Transverse colon (tissue), 4 donors: ENCODE measurements around the gene GOLM1.

Source experiments
- EP300 ChIP-seq: sonication (generic); formaldehyde crosslinking; IDR thresholded peaks from one replicate; pipeline ENCODE4 v1.6.1; 2017; ENCODE audit warnings: antibody characterized with exemption, low read depth
- POLR2A ChIP-seq: fragments of 450-650 bp; IDR thresholded peaks from one replicate; pipeline ENCODE4 v1.6.1; 2016; ENCODE audit warnings: antibody characterized with exemption, mild to moderate bottlenecking, moderate library complexity
- POLR2AphosphoS5 ChIP-seq, 3 donors: sonication (generic); formaldehyde crosslinking; IDR thresholded peaks; one replicate each; pipeline ENCODE4 v1.6.1; 2016; ENCODE audit warnings: antibody characterized with exemption in 3 of 3
- TF ChIP-seq, protein P1 (sequence below), 5 experiments: fragments of 200-600 bp in 3 of 5; fragments of 450-650 bp in 2 of 5; sonication (generic) in 3 of 5; IDR thresholded peaks; 1 replicate in 2 of 5; 2 replicates in 3 of 5; pipeline ENCODE4 v1.5.1; 2016 to 2017; ENCODE audit warnings: antibody characterized with exemption in 5 of 5, inconsistent platforms in 3 of 5, mild to moderate bottlenecking in 2 of 5, moderate library complexity in 1 of 5

DNA sequence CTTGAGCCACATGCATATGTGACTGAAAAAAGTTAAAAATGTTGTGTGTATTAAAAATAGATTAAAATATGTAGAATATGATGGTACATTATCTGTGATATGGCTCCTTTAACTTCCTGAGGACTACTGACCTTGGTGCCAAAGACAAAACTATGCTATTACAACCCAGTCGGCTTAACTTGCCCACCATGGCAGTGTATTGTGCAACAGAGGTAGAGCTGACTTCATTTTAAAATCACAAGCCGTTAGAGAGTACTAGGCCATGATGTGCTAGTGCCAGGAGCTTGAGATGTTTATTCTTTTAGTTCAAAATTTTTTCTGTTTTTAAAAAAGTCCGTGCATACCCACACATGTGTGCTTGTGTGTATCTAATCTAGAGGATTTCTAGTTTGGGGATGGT is 112.1 kb downstream of the GOLM1 start:
- TF ChIP-seq POLR2A (no peak), POLR2AphosphoS5 (IDR thresholded peaks at IDR 0.05) (no peak), EP300 (no peak)
- TF ChIP-seq, protein P1, sequence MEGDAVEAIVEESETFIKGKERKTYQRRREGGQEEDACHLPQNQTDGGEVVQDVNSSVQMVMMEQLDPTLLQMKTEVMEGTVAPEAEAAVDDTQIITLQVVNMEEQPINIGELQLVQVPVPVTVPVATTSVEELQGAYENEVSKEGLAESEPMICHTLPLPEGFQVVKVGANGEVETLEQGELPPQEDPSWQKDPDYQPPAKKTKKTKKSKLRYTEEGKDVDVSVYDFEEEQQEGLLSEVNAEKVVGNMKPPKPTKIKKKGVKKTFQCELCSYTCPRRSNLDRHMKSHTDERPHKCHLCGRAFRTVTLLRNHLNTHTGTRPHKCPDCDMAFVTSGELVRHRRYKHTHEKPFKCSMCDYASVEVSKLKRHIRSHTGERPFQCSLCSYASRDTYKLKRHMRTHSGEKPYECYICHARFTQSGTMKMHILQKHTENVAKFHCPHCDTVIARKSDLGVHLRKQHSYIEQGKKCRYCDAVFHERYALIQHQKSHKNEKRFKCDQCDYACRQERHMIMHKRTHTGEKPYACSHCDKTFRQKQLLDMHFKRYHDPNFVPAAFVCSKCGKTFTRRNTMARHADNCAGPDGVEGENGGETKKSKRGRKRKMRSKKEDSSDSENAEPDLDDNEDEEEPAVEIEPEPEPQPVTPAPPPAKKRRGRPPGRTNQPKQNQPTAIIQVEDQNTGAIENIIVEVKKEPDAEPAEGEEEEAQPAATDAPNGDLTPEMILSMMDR (IDR thresholded peaks at IDR 0.05), result no peak
